Panc1 (cell line): Measurements from ENCODE around the gene RIMKLB. TPM values are rescaled to one million over a fixed set of nuclear protein-coding genes. Genes with fewer than 3 reads are reported as not detected.

Experiments
- ATAC-seq: fragments of 200-7000 bp; cut with Tn5 transposase; 2 replicates; pipeline ENCODE4 v1.9.1; 2020; ENCODE audit warnings: mild to moderate bottlenecking, moderate library complexity
- BruUV-seq: library from RNA; stranded (reverse); fragments of 400-500 nt; replicated peaks from 2 replicates; lab custom pipeline; 2021; lab: Mats Ljungman, UMichigan
- CTCF ChIA-PET: fragments of 300-600 bp; sonication (Branson Sonifier 250); formaldehyde crosslinking; loops from one replicate; lab custom pipeline; 2022; ENCODE audit warnings: antibody characterized with exemption; lab: Charles Lee
- POLR2A ChIA-PET: fragments of 300-600 bp; sonication (Branson Sonifier 250); formaldehyde crosslinking; loops from one replicate; lab custom pipeline; 2022; ENCODE audit warnings: antibody characterized with exemption; lab: Charles Lee
- DNase-seq: peaks from one replicate; pipeline ENCODE4 v3.0.0-alpha.2; 2010; ENCODE audit warnings: low read depth, low spot score
- H3K27ac ChIP-seq: 2 replicates; pipeline ENCODE4 v1.5.1; 2011; ENCODE audit warnings: mild to moderate bottlenecking, low read length, inconsistent platforms
- H3K27me3 ChIP-seq: fragments of 200-500 bp; sonication (Bioruptor generic); 2 replicates; pipeline ENCODE4 v1.6.0; 2014; ENCODE audit warnings: low read length, inconsistent platforms; ENCODE audit not compliant: control insufficient read depth, insufficient read depth
- H3K36me3 ChIP-seq: fragments of 200-500 bp; sonication (Bioruptor generic); 2 replicates; pipeline ENCODE4 v1.5.1; 2014; ENCODE audit warnings: inconsistent platforms, mild to moderate bottlenecking, low read length, moderate library complexity; ENCODE audit not compliant: control insufficient read depth, insufficient read depth
- H3K4me1 ChIP-seq: 2 replicates; pipeline ENCODE4 v1.5.1; 2011; ENCODE audit warnings: inconsistent platforms, mild to moderate bottlenecking, low read length, moderate library complexity; ENCODE audit not compliant: control insufficient read depth, insufficient read depth
- H3K4me3 ChIP-seq, 2 experiments: 2 replicates each; pipeline ENCODE4 v1.5.1; 2011 to 2012; ENCODE audit warnings: low read depth in 2 of 2, low read length in 2 of 2, mild to moderate bottlenecking in 2 of 2, inconsistent platforms in 1 of 2, moderate library complexity in 1 of 2
- H3K9me3 ChIP-seq: fragments of 200-500 bp; sonication (Bioruptor generic); 2 replicates; pipeline ENCODE4 v1.5.1; 2014; ENCODE audit warnings: low read depth, mild to moderate bottlenecking, inconsistent platforms, low read length, moderate library complexity; ENCODE audit not compliant: control insufficient read depth, insufficient read depth
- CTCF ChIP-seq: fragments of 450-650 bp; IDR thresholded peaks from 2 replicates; pipeline ENCODE4 v1.5.1; 2017; ENCODE audit warnings: mild to moderate bottlenecking
- POLR2AphosphoS5 ChIP-seq: IDR thresholded peaks from 2 replicates; pipeline ENCODE4 v1.6.1; 2012; ENCODE audit warnings: mild to moderate bottlenecking, low read depth, low read length, moderate library complexity
- REST ChIP-seq, 2 experiments: IDR thresholded peaks; 2 replicates each; pipeline ENCODE4 v1.6.1; 2011 to 2012; ENCODE audit warnings: low read depth in 2 of 2, control low read depth in 1 of 2, low read length in 1 of 2, mild to moderate bottlenecking in 1 of 2, moderate library complexity in 1 of 2; ENCODE audit not compliant: insufficient read depth in 1 of 2
- SIN3A ChIP-seq: IDR thresholded peaks from 2 replicates; pipeline ENCODE4 v1.6.1; 2012; ENCODE audit warnings: low read depth, mild to moderate bottlenecking, low read length, moderate library complexity, borderline replicate concordance; ENCODE audit not compliant: insufficient read depth
- TCF7L2 ChIP-seq: IDR thresholded peaks from 2 replicates; pipeline ENCODE4 v1.6.1; 2011; ENCODE audit warnings: mild to moderate bottlenecking, low read depth, low read length, inconsistent platforms
- in situ Hi-C: cut with HindIII; loops from 2 replicates; pipeline ENCODE4 v1.10.0; 2016; ENCODE audit warnings: low sequenced_read_pairs, low pct_unique_long_range_greater_than_20kb
- intact Hi-C: fragments of 100-400 bp; cut with micrococcal nuclease; formaldehyde crosslinking; loops from one replicate; pipeline ENCODE4 v1.10.0; 2022; ENCODE audit not compliant: unreplicated experiment
- total RNA-seq: library from RNA; stranded (reverse); gene quantifications from one replicate; pipeline ENCODE4 v1.2.1, GENCODE V29; 2021; ENCODE audit not compliant: unreplicated experiment

Gene RIMKLB
- total RNA-seq, 1 experiment from 2014 or later: 17.1 TPM

- H3K27me3 ChIP-seq: no peaks in the 10 kb centered on the region
- ChIA-PET POLR2A (no interaction called here), CTCF (interaction anchor here (0.6 kb wide), 1 partner anchor 1496 kb away, joined by 5 read pairs; no protein-coding TSS in a partner anchor)
- no peak overlapping the region for H3K4me3 ChIP-seq
- H3K36me3 ChIP-seq: no peaks in the 10 kb centered on the region
- no TSS peak for BruUV-seq
- no peak for ATAC-seq
- no peaks in the 10 kb centered on the region for H3K9me3 ChIP-seq
- TF ChIP-seq SIN3A: no peak
- TF ChIP-seq POLR2AphosphoS5: no peak
- TF ChIP-seq REST (IDR thresholded peaks at IDR 0.05; ENCODE audit: insufficient read depth in 1 of 2, low read depth in 2 of 2, low read length in 1 of 2): no peak
- TF ChIP-seq CTCF: no peak
- TF ChIP-seq TCF7L2: no peak
- H3K4me1 ChIP-seq: no peaks in the 10 kb centered on the region
- H3K27ac ChIP-seq: no peak overlapping the region
- in situ Hi-C loops (no loop called here), intact Hi-C loops (loop anchor here (5.0 to 10.0 kb wide), 2 partner anchors 237 to 389 kb away; no protein-coding TSS in a partner anchor)
- DNase-seq: no peak
Measured at GRCh38 chr12:8655421-8655820, 42.4 kb upstream of the RIMKLB start.

- ATAC-seq: no peak
- intact Hi-C loops (loop anchor here (5.0 to 10.0 kb wide), 2 partner anchors 234 to 386 kb away; no protein-coding TSS in a partner anchor), in situ Hi-C loops (no loop called here)
Measured at GRCh38 chr12:8658346-8658745, 39.4 kb upstream of the RIMKLB start.

More at GRCh38 chr12:8658346-8658745, 39.4 kb upstream of the RIMKLB start:
- H3K27me3 ChIP-seq: no peaks in the 10 kb centered on the region; the same call in 1 of the 2 replicates
- BruUV-seq: no TSS peak
- POLR2A ChIA-PET: no interaction called here
- CTCF ChIA-PET: no interaction called here
- TF ChIP-seq POLR2AphosphoS5: no peak
- TF ChIP-seq SIN3A: no peak
- TF ChIP-seq REST (IDR thresholded peaks at IDR 0.05; ENCODE audit: insufficient read depth in 1 of 2, low read depth in 2 of 2, low read length in 1 of 2): no peak
- TF ChIP-seq CTCF: no peak
- no peak for TF ChIP-seq TCF7L2
- H3K27ac ChIP-seq: no peak overlapping the region
- H3K36me3 ChIP-seq: no peaks in the 10 kb centered on the region
- DNase-seq: no peak
- H3K9me3 ChIP-seq: no peaks in the 10 kb centered on the region
- H3K4me1 ChIP-seq: no peaks in the 10 kb centered on the region
- H3K4me3 ChIP-seq: no peak overlapping the region
